ENCODE data around the gene FARP2. TPM values are rescaled to one million over a fixed set of nuclear protein-coding genes. Genes with fewer than 3 reads are reported as not detected.

FARP2 gene
- total and polyA plus RNA-seq, 2 of the 4 experiments (the other 2 are of a cell fraction): 17.1 to 30.8 TPM

GRCh38 chr2:241511091-241511741 is 155.1 kb downstream of the FARP2 start:
- no peak overlapping the region for H4K91ac ChIP-seq (ENCODE audit: insufficient read depth, low read depth, low read length)
- 100% methylated on average over 1 of the region's 6 CpGs; no CpG with 5 or more reads in 1 of the 2 experiments for WGBS, 2 experiments (ENCODE audit: extremely low coverage in 2 of 2, insufficient read length in 1 of 2)
- CTCF ChIA-PET: interaction anchor here (0.6 kb wide), 1 partner anchor 39 kb away, joined by 3 read pairs; no protein-coding TSS in a partner anchor

More at GRCh38 chr2:241511091-241511741, 155.1 kb downstream of the FARP2 start:
- Histone ChIP-seq H3K4me1 (ENCODE audit: control insufficient read depth, insufficient read depth, low read length) (peaks cover 13% of the 10 kb centered on the region), H3K4ac (ENCODE audit: low read depth, low read length) (no peak overlapping the region), H3K18ac (ENCODE audit: low read depth, low read length) (no peak overlapping the region), H4K8ac (ENCODE audit: low read depth in 2 of 2, low read length in 2 of 2) (no peak overlapping the region), H3K9ac (ENCODE audit: low read depth, low read length) (no peak overlapping the region), H3K27ac (ENCODE audit: insufficient read depth, low read length) (no peak overlapping the region), H3K4me2 (ENCODE audit: low read depth, low read length) (no peak overlapping the region), H3K79me1 (ENCODE audit: low read depth in 1 of 2, low read length in 2 of 2) (peaks cover 11 to 27% of the 10 kb centered on the region in 2 experiments; a peak in 3 of 4 replicates), H3K14ac (replicated peaks; ENCODE audit: low read depth, low read length) (no peak overlapping the region), H2BK120ac (ENCODE audit: low read depth, low read length) (no peak overlapping the region), H3K4me3 (ENCODE audit: insufficient read depth, low read depth, low read length) (no peak overlapping the region), H4K20me1 (ENCODE audit: insufficient read depth, low read length) (peaks cover 17% of the 10 kb centered on the region), H2BK5ac (ENCODE audit: low read depth, low read length, poor library complexity, severe bottlenecking) (no peak overlapping the region), H3K23ac (ENCODE audit: low read depth, low read length) (no peak overlapping the region), H3K9me3 (ENCODE audit: control insufficient read depth, insufficient read depth, low read length) (no peaks in the 10 kb centered on the region), H2BK20ac (ENCODE audit: low read depth, low read length) (no peak overlapping the region), H2BK15ac (ENCODE audit: low read depth, low read length) (no peak overlapping the region), H3K36me3 (ENCODE audit: control insufficient read depth, insufficient read depth, low read length) (no peaks in the 10 kb centered on the region), H4K5ac (ENCODE audit: low read depth, low read length) (no peak overlapping the region), H2AK9ac (replicated peaks; ENCODE audit: low read depth, low read length, poor library complexity) (no peak overlapping the region), H3K27me3 (ENCODE audit: control insufficient read depth, insufficient read depth, low read length) (no peaks in the 10 kb centered on the region), H2AFZ (replicated peaks; ENCODE audit: low read length, poor library complexity) (no peak overlapping the region), H3K9me1 (ENCODE audit: insufficient read depth, low read length) (peaks cover 20% of the 10 kb centered on the region), H2AK5ac (ENCODE audit: low read depth, low read length) (no peak overlapping the region), H3K56ac (ENCODE audit: extremely low read depth, insufficient read depth, low read length) (no peak overlapping the region)
- intact Hi-C loops (cut with micrococcal nuclease) (no loop called here), in situ Hi-C loops (cut with MboI; ENCODE audit: low sequenced_read_pairs) (no loop called here), dilution Hi-C loops (cut with HindIII; ENCODE audit: low sequenced_read_pairs, unreplicated experiment) (no loop called here)
- BruUV-seq (replicated peaks): no TSS peak
- no peak for ATAC-seq (ENCODE audit: low read depth)
- POLR2A ChIA-PET (ENCODE audit: unreplicated experiment): no interaction called here
- no peak for DNase-seq
- no peak for TF ChIP-seq RCOR1 (IDR thresholded peaks at IDR 0.05; ENCODE audit: insufficient replicate concordance, low read length)
- TF ChIP-seq FOS (IDR thresholded peaks at IDR 0.05; ENCODE audit: low read depth, low read length): no peak
- TF ChIP-seq, protein P1, sequence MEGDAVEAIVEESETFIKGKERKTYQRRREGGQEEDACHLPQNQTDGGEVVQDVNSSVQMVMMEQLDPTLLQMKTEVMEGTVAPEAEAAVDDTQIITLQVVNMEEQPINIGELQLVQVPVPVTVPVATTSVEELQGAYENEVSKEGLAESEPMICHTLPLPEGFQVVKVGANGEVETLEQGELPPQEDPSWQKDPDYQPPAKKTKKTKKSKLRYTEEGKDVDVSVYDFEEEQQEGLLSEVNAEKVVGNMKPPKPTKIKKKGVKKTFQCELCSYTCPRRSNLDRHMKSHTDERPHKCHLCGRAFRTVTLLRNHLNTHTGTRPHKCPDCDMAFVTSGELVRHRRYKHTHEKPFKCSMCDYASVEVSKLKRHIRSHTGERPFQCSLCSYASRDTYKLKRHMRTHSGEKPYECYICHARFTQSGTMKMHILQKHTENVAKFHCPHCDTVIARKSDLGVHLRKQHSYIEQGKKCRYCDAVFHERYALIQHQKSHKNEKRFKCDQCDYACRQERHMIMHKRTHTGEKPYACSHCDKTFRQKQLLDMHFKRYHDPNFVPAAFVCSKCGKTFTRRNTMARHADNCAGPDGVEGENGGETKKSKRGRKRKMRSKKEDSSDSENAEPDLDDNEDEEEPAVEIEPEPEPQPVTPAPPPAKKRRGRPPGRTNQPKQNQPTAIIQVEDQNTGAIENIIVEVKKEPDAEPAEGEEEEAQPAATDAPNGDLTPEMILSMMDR (conservative IDR thresholded peaks at IDR 0.05; ENCODE audit: low read depth, low read length): no peak
- TF ChIP-seq CEBPB (IDR thresholded peaks at IDR 0.05; ENCODE audit: low read depth, low read length): no peak
- TF ChIP-seq ELK1 (IDR thresholded peaks at IDR 0.05; ENCODE audit: borderline replicate concordance, low read depth, low read length): no peak
- TF ChIP-seq MXI1 (IDR thresholded peaks at IDR 0.05; ENCODE audit: borderline replicate concordance, low read depth, low read length): no peak
- TF ChIP-seq RAD21 (IDR thresholded peaks at IDR 0.05; ENCODE audit: low read length): no peak
- no peak for TF ChIP-seq RFX5 (IDR thresholded peaks at IDR 0.05; ENCODE audit: low read depth, low read length)
- TF ChIP-seq SMC3 (IDR thresholded peaks at IDR 0.05; ENCODE audit: low read depth, low read length): no peak
- TF ChIP-seq BHLHE40 (IDR thresholded peaks at IDR 0.05; ENCODE audit: low read depth, low read length): no peak
- no peak for TF ChIP-seq USF2 (IDR thresholded peaks at IDR 0.05; ENCODE audit: low read depth, low read length)
- TF ChIP-seq NFE2L2 (IDR thresholded peaks at IDR 0.05; ENCODE audit: low read depth, low read length): no peak

All from IMR-90 (cell line).